Activated T-helper 1 cell treated with anti-CD3 and anti-CD28 coated beads, Interleukin-2, amount 50 U/mL, for 16 hours (primary cell): Measurements from ENCODE around the gene PGS1.
A peak's percentile ranks its signal among the peaks of the same experiment; 100 is the strongest.

Experiments used
- DNase-seq, 2 donors: peaks; one replicate each; pipeline ENCODE4 v3.0.0-alpha.2; 2020; ENCODE audit warnings: low read depth in 1 of 2, low spot score in 1 of 2

Gene PGS1

DNA sequence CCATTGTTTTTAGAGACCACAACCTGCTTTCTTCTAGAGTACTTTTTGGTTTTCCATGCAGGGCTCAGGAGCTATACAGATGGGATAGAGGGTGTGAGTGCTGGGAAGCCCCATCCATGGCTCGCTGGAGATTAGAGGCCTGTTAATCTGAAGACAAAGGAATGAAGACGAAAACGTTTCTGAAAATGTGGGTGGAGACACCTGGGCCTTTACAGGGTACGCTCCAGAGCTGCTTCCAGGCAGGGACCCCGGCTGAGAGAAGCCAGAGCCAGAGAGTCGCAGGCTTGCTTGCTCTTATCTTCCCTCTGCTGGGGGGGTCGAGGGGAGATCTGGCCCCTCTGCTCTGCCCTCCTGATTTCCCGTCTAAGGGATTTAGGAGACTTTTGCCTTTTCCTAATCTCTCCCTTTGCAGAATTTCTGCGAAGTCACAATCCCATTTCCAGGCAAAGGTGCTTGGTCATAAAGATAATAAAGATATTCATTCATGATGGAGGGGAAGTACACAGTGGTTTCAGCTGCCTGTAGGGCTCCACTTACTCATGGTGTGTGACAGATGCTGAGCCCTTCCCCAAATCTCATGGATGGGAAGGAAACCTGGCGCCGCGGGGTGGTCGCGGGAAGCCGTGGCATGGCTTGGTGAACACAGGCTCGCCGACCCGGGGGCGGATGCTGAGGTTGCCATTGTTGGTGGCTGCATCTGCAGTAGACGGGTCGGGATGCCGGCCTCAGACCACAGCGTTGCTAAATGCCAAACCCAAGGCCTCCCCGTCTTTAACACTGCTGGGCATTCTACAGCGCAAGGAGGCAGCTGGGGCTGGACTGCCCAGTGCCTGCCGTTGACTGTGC lies 13.8 kb upstream of the PGS1 start:
- no peak for DNase-seq

DNA sequence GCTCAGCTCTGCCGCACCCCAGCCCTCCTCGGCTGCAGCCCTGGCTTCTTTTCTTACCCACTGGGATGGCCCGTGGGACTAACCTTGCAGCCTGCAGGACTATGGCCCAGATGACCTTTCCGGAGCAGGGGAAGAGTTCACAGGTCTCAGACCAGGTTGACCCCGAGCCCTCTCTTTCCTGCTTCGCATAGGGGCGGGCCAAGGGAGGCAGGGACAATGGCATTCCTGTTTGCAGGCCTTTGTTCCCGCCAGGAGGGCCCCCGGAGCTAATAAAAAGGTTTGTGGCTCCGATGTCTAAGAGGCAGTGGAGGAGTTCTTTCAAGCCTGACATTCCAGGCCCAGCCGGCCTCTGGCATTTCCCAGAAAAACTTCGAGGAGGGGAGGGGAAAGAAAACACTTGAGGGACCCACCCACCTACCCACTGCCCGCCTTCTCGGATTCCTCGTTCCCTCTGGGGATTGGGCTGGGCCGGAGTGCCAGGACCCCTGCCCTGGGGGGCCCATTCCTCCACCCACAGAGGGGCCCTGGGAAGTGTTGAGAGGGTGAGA lies 12.8 kb upstream of the PGS1 start:
- DNase-seq = no peak

DNA sequence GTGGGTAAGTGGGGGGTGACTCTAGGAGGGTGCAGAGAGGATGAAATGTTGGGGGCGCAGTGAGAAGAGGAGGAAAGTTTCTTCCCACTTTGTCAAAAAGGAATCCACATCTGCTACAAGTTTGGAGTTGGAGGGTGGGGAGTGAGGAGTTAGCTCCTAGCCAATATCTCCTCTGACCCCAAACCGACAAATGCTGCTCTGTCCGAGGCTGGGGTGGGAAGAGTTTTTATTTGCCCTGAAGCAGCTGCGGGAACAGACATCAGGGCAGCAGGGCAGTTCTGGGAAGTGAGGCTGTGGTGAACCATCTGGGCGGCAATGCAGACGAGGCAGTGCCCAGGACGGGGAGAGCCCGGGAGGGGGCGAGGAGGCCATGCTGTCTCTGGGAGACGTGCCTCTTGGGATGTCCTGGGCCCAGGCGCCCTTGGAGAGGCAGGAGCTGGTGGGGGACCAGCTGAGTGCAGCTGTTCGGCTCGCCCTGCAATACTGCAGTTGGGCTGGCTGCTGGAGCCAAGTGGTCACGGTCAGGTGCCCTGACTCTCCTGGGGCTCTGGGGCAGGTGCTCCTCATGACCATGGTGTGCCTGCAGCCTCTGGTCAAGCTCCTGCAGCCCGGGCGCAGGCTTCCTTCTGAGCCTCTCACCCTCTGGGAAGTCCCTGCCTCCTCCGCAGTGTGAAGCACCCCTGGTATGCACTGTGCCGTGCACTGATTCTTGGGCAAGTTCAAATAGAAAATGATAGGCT lies 12.2 kb upstream of the PGS1 start:
- no peak for DNase-seq

DNA sequence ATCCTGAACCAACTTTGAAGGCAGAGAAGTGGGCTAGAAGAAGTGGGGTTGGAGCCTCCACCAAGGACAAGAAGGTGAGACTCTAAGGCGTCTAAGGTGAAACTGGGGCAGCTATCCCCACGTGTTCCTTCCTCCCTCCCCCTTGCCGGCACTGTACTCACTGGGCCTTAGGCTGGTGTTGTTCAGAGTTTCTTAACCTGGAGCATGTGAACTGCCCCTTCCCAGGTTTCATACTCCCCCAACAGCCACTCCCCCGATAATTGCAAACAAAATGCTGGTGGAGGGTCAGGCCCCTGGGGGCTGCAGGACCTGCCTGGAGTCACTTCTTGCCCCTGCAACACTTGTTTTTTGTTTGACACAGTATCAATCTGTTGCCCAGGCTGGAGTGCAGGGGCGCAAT lies 11.3 kb upstream of the PGS1 start:
- DNase-seq = no peak

DNA sequence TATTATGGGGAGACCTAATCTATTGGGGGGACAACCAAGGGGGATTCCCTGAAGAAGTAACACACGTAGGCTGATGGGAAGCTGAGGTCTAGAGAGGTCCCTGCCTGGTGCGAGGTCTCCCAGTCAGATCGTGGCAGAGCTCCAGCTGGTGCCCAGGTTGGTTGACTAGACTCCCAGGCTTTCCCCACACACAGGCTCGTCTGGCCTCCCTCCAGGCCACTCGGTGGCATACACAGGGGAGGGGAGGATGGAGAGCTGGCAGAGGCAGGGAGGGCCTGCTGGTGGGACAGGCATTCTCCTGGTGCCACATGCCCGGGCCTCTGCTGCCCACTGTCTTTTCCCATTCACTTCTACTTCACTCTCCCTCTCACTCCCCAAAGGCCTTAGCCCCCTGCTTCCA lies 10.1 kb upstream of the PGS1 start:
- DNase-seq = no peak

DNA sequence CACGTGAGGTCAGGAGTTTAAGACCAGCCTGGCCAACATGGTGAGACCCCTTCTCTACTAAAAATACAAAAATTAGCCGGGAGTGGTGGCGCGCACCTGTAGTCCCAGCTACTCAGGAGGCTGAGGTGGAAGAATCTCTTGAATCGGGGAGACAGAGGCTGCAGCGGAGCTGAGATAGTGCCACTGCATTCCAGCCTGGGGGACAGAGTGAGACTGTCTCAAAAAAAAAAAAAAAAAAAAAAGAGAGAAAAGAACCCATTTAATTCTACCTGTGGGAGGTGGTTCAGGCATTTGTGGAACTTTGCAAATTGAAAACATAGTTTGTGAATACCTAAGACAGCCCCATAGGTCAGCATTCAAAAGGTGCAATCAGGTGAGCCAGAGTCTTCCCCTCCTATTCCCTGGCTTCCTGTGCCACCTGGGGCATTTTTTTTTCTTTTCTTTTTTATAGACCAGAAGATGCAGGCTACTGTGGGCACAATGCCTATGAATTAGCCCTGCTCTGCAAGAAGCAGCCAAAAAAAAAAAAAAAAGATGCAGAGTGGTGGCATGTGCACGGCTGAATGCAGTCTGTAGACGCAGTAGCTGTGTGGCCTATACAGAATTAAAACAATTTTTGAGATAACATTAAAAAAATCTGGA lies 9.5 kb upstream of the PGS1 start:
- DNase-seq = no peak

DNA sequence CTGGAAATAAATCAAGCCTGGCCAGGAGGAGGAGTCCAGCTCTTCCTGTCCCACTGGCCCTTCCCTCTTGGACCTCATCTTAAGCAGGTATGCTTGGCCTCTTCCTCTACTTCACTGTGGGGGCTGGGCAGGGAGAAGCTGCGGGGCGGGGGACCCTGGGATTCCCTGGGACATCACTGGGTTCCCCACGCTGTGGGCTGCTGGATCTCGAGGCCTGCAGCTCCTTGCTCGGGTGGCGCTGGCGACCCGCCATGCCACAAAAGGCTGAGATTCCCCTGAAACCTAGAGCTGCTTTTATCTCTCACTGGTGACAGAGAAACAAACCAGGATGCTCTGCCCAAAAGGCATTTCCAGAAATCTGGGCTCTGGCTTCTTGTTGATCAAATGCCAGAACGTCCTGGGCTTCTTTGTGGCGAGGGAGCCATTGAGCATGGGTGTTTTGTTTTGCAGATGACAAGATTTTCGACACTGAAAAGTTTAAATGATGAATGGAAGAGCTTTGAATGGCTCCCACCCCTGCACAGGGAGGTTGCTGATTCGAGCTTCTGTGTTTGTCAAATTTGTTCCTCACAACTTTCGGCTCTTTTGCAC lies 8.6 kb upstream of the PGS1 start:
- DNase-seq = no peak

DNA sequence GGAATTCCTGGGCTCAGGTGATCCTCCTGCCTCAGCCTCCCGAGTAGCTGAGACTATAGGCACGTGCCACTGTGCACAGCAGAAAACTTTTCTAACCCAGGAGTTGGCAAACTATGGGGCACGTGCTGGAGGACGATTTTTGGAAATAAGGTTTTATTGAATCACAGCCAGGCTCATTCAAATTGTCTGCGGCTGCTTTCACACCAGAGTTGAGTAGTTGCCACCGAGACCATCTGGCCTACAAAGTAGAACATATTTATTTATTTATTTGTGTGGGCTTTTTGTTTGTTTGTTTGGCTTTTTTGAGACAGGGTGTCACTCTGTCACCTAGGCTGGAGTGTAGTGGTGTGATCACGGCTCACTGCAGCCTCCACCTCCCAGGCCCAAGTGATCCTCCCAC lies 7.4 kb upstream of the PGS1 start:
- no peak for DNase-seq

DNA sequence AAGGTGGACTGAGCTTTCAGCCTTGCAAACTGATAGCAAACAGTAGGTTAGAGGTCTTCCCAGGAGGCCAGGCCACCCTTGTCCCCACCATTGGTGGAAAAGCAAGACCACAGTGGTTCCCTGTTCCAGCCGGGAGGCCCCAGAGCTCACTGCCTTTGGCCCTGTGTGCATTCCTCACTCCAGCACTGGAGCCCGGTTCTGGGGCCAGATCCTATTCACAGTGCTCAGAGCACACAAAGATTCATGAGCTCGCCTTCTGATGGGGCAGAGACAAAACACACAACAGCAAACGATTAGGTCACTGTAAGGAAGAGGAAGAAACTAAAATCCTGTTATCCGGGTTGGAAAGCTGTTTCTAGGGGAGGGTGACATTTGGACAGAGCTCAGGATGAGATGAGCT lies 5.6 kb upstream of the PGS1 start:
- DNase-seq = no peak

DNA sequence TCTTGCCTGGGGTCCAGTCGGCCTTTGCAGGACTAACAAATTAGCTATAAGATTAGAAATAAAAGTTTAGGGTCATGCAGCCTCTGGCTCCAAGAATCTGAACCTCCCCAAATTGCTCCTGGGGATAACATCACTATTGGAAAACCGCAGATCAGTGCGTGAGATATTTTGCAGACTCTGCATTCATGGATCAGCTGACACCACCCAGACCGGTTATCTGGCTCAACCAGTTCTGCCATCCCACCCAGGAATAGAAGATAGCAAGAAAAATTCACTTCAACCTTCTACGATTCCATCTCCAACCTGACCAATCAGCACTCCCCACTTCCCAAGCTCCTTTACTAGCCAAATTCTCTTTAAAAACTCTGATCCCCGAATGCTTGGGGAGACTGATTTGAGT lies 4.3 kb upstream of the PGS1 start:
- DNase-seq = no peak

DNA sequence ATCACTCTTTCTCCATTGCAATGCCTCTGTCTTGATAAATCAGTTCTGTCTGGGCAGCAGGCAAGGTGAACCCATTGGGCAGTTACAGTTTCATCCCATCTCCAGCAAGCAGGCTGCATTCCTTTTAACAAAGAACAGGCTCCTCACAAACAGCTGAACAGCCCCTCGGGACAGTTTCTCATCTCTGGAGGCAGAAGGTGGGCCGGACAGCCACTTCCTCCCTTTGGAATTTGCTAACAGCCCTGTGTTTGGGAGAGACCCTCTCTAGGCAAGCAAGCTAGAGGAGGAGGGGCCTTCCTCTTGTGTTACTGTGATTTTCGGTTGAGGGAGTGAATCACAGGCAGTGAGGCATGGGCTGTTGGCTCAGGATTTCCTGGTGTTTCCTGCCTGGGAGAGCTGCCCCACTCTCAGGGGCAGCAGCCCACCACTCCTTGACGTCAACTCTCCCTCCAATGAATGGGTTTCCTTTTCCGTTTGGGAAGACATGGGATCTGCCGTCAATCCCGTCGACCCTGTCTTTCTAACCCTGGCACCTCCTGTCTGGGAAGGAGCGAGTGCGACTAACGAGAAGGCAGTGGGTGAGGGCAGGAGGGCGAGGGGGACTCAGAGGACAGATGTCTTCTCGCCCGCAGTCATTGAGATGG lies 3.7 kb upstream of the PGS1 start:
- no peak for DNase-seq

DNA sequence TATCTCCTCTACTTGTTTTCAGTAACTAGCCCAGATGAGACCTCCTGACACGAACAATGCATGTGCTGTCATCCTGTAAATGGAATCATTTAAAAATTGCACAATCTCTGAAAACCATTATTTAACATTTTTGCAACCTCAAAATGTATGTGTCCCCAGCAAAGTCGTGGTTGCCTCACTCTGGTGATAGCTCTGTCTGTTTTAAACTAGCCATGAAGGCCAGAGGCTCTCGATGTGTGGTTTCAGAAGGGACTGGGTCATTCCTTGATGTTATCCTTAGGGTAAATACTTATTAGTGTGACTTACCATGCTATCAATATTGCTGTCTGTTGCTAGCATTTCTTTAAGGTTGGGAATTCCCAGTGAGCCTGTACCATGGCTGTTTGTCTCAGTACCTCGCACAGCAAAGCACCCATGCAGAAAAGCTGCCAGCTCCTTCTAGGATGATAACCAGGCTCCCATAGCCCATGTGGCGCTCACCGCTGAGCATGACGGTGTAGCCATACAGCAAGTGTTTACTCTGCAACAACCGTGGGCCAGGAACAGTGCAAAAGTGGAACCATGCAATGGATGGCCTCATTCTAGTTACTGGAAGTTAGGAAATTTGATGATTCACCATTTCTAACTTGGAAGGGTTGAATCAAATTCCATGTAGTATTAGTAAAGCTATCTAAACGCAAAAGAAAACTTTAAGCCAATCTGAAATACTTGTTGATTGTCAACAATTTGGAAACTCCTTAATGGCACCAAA lies 2.9 kb upstream of the PGS1 start:
- DNase-seq = no peak

DNA sequence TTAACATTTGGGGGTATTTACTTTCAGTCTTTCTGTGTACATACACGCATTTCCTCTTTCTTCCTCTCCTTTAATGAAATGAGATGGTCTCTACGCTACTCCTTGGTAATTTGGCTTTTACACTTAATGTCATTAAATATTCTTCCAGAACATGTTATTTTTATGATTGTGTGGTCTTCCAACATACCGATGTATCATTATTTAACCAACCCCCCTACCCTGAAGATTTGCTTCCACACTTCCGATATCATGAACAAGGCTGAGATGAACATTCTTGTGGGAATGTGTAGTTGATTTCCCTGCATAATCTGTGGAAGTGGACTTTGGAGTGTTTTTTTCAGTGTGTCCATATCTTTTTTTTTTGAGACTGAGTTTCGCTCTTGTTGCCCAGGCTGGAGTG lies 2.3 kb upstream of the PGS1 start:
- DNase-seq = no peak

DNA sequence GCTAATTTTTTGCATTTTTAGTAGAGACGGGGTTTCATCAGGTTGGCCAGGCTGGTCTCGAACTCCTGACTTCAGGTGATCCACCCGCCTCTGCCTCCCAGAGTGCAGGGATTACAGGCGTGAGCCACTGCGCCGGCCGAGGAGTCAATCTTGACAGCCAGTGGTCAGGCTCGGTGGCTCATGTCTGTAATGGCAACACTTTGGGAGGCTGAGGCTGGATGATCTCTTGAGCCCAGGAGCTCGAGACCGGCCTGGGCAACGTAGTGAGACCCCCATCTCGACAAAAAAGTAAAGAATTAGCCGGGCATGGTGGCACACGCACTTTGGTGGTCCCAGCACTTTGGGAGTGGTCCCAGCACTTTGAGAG lies 608 bp upstream of the PGS1 start:
- DNase-seq = no peak

DNA sequence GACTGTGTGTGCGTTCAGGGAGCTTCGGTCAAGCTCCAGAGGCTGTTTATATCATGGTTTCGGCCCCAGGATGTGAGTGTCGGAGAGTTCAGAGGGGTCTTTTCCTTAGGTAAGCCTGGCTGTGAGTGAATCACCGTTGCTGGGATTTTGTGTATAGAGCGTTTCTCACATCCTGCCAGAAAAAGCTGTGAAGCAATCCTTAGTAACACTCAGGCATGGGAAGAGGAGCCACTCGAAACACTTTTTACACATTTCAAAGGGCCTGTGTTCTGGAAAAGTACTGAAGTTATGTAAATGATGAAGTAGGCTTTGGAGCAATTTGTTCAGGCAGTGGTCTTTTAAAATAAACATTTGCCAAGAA lies 662 bp downstream of the PGS1 start:
- DNase-seq = no peak

DNA sequence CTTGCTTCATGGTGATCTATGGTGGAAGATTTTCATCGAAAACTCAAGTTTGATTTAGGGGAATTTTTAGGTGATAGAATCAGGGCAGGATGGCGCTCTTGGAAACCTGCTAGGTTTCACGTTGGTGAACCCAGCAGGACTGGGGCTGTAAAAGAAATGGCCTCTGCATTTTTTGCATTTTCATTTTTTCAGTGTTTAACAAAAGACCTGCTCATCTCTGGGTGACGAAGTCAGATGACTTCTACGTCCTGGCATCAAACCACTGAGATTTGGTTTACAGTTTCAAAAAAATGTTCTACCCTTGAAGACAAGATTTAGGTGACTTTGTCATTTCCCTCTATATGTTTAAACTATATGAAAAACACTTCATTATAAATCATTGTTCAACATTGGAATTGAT lies 1.9 kb downstream of the PGS1 start:
- no peak for DNase-seq

DNA sequence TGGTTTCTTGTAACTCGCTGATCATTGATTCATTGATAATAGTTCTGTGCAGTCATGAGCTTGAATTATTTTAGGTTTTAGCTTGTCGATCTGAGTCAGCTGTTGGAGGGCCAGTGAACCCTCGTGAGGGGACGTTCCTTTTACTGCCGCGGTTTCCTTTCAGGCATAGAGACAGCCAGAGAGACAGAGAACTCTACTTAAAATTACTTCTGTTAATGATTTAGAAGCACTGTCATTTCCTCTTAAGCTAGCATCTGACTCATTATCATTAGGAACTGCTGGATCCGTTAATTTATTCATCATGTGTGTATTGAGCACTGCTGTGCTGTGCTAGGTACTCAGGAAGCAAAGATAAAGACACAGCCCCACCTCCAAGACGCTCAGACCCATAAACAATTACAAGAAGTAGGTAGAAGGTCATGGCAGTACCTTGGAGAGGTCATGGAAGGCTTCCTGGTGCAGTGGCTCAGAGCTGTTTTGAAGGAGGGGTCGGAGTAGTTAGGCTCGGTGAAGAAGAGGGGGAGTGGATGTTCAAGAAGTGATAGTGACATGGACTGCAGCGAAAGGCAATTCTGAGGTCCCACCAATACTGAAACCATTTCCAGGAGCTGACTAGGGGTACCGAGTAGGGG lies 3.3 kb downstream of the PGS1 start:
- DNase-seq = peak in 1 of 2 donors; percentile 35

DNA sequence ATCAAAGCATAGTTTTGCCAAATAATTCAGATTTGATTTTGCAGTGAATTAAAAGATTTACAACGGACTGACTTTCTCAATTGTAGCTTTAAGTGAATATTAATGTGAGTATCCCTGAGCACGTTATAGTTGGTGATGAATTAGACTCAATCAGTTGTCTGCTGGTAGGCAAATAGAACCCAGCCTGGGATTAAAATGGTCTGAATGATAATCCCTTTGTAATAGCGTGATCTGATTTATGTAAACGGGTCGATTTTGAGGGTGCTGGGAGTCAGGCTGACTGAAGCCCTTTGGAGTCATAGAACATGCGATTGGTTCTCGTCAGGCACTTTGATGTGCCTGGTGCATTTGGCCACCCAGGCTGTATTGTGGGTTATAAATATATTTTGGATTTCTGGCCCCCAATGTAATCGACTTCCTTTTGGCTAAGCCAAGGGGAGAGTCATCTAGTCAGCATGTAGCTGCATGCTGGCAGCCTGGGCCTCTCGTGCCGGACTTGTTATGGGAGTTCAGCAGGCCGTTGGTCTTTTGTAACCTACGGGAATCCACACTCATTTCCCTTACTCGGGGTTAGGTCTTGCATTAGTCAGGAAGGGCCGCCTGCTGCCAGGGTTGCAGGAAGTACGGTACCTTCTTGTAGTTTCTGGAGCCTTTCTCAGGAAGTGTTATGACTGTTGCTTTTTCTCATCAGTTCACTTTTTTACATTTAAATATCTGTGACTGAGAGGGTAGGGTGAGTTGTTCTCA lies 5.4 kb downstream of the PGS1 start:
- DNase-seq = peak; percentile 11 to 44

DNA sequence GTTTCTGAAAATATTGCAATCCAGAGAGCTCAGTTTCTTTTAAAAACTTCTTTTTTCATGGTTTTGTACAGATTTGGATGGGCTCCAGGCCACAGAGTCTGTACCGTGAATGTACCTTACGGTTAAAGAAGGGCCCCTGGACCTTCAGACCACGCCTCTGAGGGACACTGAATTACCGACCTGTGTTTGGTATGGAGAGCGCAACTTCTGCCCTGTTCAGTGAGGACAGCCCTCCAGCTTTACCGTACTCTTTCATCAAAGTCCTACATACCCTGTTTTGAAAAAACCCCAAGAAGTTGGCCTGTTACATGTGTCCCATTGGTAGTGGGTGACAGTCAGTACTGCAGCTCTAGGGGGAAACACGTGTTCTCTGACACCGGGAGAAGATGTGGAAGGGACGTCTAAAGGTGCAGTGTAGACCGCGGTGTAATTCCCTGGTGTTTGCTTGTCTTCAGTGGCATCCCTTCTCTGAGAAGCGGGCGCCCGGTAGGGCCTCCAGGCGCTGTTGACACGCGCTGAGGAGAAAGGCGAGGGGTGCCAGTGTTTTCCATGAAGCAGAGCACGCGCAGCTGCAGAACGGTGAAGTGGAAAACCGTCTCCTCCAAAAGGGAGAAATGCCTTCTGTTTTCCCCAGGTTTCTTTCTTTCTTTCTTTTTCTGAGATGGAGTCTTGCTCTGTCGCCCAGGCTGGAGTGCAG lies 6.2 kb downstream of the PGS1 start:
- no peak for DNase-seq
